Nephron (organoid): ENCODE results near the gene HLA-DMA.

Experiments used
- H3K27ac Mint-ChIP-seq, 3 experiments: 2 replicates each; pipeline ENCODE4 v1.8.0; 2020; ENCODE audit warnings: mixed read lengths in 3 of 3, mild to moderate bottlenecking in 2 of 3, moderate library complexity in 1 of 3
- H3K27me3 Mint-ChIP-seq: 2 replicates; pipeline ENCODE4 v1.8.0; 2021; ENCODE audit warnings: low read depth, mild to moderate bottlenecking, moderate library complexity, mixed read lengths
- H3K36me3 Mint-ChIP-seq: 2 replicates; pipeline ENCODE4 v1.8.0; 2020; ENCODE audit warnings: low read depth, mixed read lengths
- H3K4me1 Mint-ChIP-seq: 2 replicates; pipeline ENCODE4 v1.8.0; 2020; ENCODE audit warnings: mixed read lengths
- H3K4me3 Mint-ChIP-seq, 3 experiments: 2 replicates each; pipeline ENCODE4 v1.8.0; 2020; ENCODE audit warnings: mild to moderate bottlenecking in 3 of 3, mixed read lengths in 3 of 3, moderate library complexity in 2 of 3
- H3K9me3 Mint-ChIP-seq: 2 replicates; pipeline ENCODE4 v1.8.0; 2020; ENCODE audit warnings: mixed read lengths
- CTCF ChIP-seq, 3 experiments: fragments of 200-600 bp; sonication (generic); IDR thresholded peaks; one replicate each; pipeline ENCODE4 v1.5.0; 2021; ENCODE audit warnings: antibody characterized with exemption in 3 of 3; ENCODE audit not compliant: unreplicated experiment in 3 of 3

Gene HLA-DMA

GRCh38 chr6:32969685-32970412 lies 17.0 kb upstream of the HLA-DMA start:
- H3K36me3 Mint-ChIP-seq: peaks cover 28% of the 10 kb centered on the region
- peak overlapping the region; percentile 100 for H3K27ac Mint-ChIP-seq
- peak in 2 of 3 experiments; percentile 9 to 40 for TF ChIP-seq CTCF (IDR thresholded peaks at IDR 0.05; ENCODE audit: unreplicated experiment in 3 of 3)
- peak overlapping the region; percentile 91 to 99 (median 92) for H3K4me3 Mint-ChIP-seq
- H3K27me3 Mint-ChIP-seq: no peaks in the 10 kb centered on the region
- H3K4me1 Mint-ChIP-seq: peaks cover 25% of the 10 kb centered on the region
- no peaks in the 10 kb centered on the region for H3K9me3 Mint-ChIP-seq

DNA sequence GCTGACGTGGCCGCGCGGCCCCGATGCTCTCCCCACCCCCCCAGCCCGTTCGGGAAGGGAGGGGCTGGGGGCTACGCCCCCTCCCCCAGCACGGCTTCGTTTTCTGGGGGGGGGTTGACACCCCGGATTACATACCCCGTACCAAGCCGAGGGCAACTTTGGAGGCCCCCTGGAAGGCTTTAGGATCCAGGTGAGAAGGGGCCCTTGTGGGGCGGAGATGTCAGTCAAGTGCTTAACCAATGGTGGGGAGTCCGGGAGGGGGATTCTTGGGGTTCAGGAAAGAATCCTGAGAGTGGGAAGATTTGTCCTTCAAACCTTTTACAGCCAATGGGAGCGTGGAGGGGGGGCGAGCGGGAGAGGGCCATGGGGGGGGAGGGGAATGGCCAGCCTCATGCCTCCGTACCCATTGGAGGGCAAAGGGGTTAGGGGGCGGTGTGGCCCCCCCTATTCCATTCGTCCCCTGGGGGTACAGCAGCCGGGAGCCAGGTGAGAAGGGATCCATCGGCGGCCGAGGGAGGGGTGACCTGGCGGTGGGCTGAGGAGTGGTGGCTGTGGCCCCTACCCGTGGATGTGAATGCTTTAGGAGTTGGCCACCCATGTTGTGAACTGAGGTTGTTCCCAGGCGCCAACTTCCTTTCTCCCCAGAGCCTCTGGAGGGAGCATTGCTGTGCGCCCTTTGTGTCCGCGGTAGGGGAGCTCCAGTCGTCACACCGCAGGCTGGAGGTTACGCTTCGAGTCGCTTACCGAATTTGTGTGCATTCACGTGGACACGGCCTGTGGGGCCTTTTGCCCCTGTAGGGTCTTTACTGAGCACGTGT lies 16.2 kb upstream of the HLA-DMA start:
- no peaks in the 10 kb centered on the region for H3K9me3 Mint-ChIP-seq
- no peak for TF ChIP-seq CTCF (IDR thresholded peaks at IDR 0.05; ENCODE audit: unreplicated experiment in 3 of 3)

DNA sequence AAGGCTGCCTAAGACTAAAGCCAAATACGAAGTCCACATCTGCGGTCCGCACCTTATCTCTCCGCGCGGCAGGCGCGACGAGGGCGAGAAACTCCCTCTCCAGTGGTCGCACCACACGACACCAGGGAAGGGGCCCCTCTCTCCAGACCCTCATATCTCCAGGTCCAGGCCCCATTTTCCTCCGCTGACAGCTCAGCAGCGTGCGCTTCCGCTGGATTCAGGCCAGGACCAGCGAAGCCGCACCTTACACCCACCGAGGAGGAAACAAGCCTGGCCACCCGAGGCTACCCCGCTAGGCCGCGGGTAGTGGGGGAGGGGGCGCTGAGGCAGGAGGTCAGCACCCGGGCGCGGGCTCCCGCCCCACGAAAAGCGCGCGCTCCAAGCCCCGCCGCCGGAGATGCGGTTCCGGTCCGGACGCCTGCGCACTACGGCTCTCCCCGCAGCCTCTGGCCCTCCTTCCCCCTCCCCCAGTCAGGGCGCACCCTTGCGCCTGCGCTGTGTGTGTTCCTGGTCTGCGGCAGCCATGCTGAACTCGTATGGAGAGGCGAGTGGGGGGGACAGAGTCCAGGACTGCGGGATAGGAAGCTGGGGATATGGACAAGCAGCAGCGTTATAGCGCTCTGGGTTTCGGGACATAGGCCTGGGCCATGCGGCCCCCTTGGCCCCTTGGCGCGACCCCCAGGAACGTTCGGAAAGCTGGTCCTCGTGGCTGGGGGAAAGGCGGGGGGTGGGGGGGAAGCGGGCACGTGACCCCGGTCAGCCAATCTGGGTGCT lies 15.4 kb upstream of the HLA-DMA start, which contains the start of gene BRD2:
Gene BRD2 (plus strand): TSS at position 502 of the 774 bp plus-strand sequence. CDS start 4,305 bp downstream, outside the sequence.
- H3K4me1 Mint-ChIP-seq: peaks cover 21% of the 10 kb centered on the region
- no peaks in the 10 kb centered on the region for H3K9me3 Mint-ChIP-seq
- no peaks in the 10 kb centered on the region for H3K27me3 Mint-ChIP-seq
- peak within 1 kb of the TSS; percentile 100 for H3K27ac Mint-ChIP-seq
- H3K36me3 Mint-ChIP-seq: peaks cover 12% of the 10 kb centered on the region
- TF ChIP-seq CTCF (IDR thresholded peaks at IDR 0.05; ENCODE audit: unreplicated experiment in 3 of 3): no peak
- peak within 1 kb of the TSS; percentile 91 to 99 (median 92) for H3K4me3 Mint-ChIP-seq

More for the DNA sequence above, 16.2 kb upstream of the HLA-DMA start:
- H3K36me3 Mint-ChIP-seq: peaks cover 20% of the 10 kb centered on the region
- no peaks in the 10 kb centered on the region for H3K27me3 Mint-ChIP-seq
- H3K4me1 Mint-ChIP-seq: peaks cover 21% of the 10 kb centered on the region
- peak overlapping the region; percentile 91 to 99 (median 92) for H3K4me3 Mint-ChIP-seq
- H3K27ac Mint-ChIP-seq: peak overlapping the region; percentile 100

- H3K4me3 Mint-ChIP-seq: peak overlapping the region; percentile 91 to 92 (median 91)
- TF ChIP-seq CTCF (IDR thresholded peaks at IDR 0.05; ENCODE audit: unreplicated experiment in 3 of 3): peak; percentile 39 to 52 (median 45)
- H3K4me1 Mint-ChIP-seq: peaks cover 21% of the 10 kb centered on the region
- H3K9me3 Mint-ChIP-seq: no peaks in the 10 kb centered on the region
- no peaks in the 10 kb centered on the region for H3K27me3 Mint-ChIP-seq
- H3K36me3 Mint-ChIP-seq: peaks cover 4% of the 10 kb centered on the region
- H3K27ac Mint-ChIP-seq: peak overlapping the region; percentile 100
These were observed 14.5 kb upstream of the HLA-DMA start for GRCh38 chr6:32967151-32968091.

GRCh38 chr6:32964776-32965175 lies 11.9 kb upstream of the HLA-DMA start:
- Mint-ChIP-seq H3K36me3 (no peaks in the 10 kb centered on the region), H3K9me3 (no peaks in the 10 kb centered on the region), H3K27ac (no peak overlapping the region), H3K27me3 (no peaks in the 10 kb centered on the region), H3K4me3 (no peak overlapping the region), H3K4me1 (peaks cover 21% of the 10 kb centered on the region)
- no peak for TF ChIP-seq CTCF (IDR thresholded peaks at IDR 0.05; ENCODE audit: unreplicated experiment in 3 of 3)
